Esophagus squamous epithelium (tissue), 5 donors: ENCODE results near the gene WWTR1. TPM values are rescaled to one million over a fixed set of nuclear protein-coding genes. Genes with fewer than 3 reads are reported as not detected.
A peak's percentile ranks its signal among the peaks of the same experiment; 100 is the strongest.

Experiments
- DNase-seq: peaks from one replicate; lab custom pipeline; 2025; lab: John Stamatoyannopoulos, UW
- H3K27ac ChIP-seq, 4 donors: fragments of 200-600 bp; sonication (generic); one replicate each; pipeline ENCODE4 v1.5.1; 2016 to 2019; ENCODE audit warnings: mild to moderate bottlenecking in 1 of 4
- H3K27me3 ChIP-seq, 4 donors: fragments of 200-600 bp; sonication (generic); 1 replicate in 3 of 4; 2 replicates in 1 of 4; pipeline versions ENCODE4 v1.5.1 to v1.6.0; 2017 to 2021; ENCODE audit warnings: antibody characterized with exemption in 1 of 4
- H3K36me3 ChIP-seq, 3 donors: fragments of 200-600 bp; sonication (generic); one replicate each; pipeline ENCODE4 v1.5.1; 2016 to 2019
- H3K4me1 ChIP-seq, 3 donors: fragments of 200-600 bp; sonication (generic); one replicate each; pipeline ENCODE4 v1.5.1; 2017 to 2019
- H3K4me3 ChIP-seq, 4 donors: fragments of 200-600 bp; sonication (generic); 1 replicate in 3 of 4; 2 replicates in 1 of 4; pipeline ENCODE4 v1.5.1; 2016 to 2019; ENCODE audit warnings: mild to moderate bottlenecking in 2 of 4, moderate library complexity in 1 of 4
- H3K9me3 ChIP-seq, 3 donors: fragments of 200-600 bp; sonication (generic); one replicate each; pipeline ENCODE4 v1.5.1; 2016 to 2019
- POLR2A ChIP-seq, 4 donors: fragments of 450-650 bp; IDR thresholded peaks; one replicate each; pipeline ENCODE4 v1.6.1; 2017; ENCODE audit warnings: antibody characterized with exemption in 4 of 4, mild to moderate bottlenecking in 4 of 4, moderate library complexity in 3 of 4
- WGBS, 2 donors: methylation state at CpG; one replicate each; pipeline ENCODE4 v1.1.5; 2018; 5-methylcytosine and 5-hydroxymethylcytosine counted together
- intact Hi-C: fragments of 100-400 bp; cut with DNase I; formaldehyde crosslinking; loops from one replicate; pipeline ENCODE4 v1.15.0; 2022
- total RNA-seq, 4 donors: library from RNA; depleted of rRNA; stranded (reverse); fragments of >200 nt; gene quantifications; one replicate each; pipeline ENCODE4 v1.1.0, GENCODE V29; 2016
- TF ChIP-seq, protein P1 (sequence below), 6 experiments: fragments of 450-650 bp in 4 of 6; fragments of 200-600 bp in 2 of 6; sonication (generic) in 2 of 6; IDR thresholded peaks; one replicate each; pipeline ENCODE4 v1.5.1; 2016 to 2019; ENCODE audit warnings: antibody characterized with exemption in 6 of 6, mild to moderate bottlenecking in 4 of 6, moderate library complexity in 4 of 6
- donor health status: DM: yes; HTN: yes; CAD: no.

WWTR1 gene
- total RNA-seq, 4 donors from 2014 or later: 35.7 to 116 (median 39.6) TPM

DNA sequence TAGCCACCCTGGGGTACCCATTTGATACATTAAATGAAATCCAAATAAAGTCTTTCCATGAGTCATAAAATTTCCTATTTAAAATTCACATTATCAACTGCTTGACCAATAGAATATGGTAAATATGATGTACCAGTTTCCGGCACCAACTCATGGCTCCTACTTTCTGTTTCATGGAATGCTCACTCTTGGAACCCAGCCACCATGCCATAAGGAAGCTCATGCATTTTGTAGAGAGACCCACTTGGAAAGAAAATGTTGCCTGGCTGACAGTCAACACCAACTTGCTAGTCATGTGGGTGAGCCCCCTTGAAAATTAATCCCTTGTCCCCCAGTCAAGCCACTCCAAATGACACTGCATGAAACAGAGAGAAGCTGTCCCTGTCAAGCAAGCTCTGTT lies 57.2 kb downstream of the WWTR1 start:
- intact Hi-C loops: no loop called here
- no peaks in the 10 kb centered on the region for H3K9me3 ChIP-seq
- no peak for TF ChIP-seq POLR2A (IDR thresholded peaks at IDR 0.05)
- TF ChIP-seq, protein P1, sequence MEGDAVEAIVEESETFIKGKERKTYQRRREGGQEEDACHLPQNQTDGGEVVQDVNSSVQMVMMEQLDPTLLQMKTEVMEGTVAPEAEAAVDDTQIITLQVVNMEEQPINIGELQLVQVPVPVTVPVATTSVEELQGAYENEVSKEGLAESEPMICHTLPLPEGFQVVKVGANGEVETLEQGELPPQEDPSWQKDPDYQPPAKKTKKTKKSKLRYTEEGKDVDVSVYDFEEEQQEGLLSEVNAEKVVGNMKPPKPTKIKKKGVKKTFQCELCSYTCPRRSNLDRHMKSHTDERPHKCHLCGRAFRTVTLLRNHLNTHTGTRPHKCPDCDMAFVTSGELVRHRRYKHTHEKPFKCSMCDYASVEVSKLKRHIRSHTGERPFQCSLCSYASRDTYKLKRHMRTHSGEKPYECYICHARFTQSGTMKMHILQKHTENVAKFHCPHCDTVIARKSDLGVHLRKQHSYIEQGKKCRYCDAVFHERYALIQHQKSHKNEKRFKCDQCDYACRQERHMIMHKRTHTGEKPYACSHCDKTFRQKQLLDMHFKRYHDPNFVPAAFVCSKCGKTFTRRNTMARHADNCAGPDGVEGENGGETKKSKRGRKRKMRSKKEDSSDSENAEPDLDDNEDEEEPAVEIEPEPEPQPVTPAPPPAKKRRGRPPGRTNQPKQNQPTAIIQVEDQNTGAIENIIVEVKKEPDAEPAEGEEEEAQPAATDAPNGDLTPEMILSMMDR (IDR thresholded peaks at IDR 0.05): no peak
- peaks cover 10 to 60% (median 25%) of the 10 kb centered on the region in 3 donors for H3K4me1 ChIP-seq
- peaks cover 0 to 5% (median 0%) of the 10 kb centered on the region in 3 donors for H3K36me3 ChIP-seq
- H3K27ac ChIP-seq: no peak overlapping the region
- no peaks in the 10 kb centered on the region for H3K27me3 ChIP-seq
- no peak overlapping the region for H3K4me3 ChIP-seq
- WGBS, 2 donors: 89 to 94% methylated on average over 1 of the region's 1 CpG
- DNase-seq: no peak

DNA sequence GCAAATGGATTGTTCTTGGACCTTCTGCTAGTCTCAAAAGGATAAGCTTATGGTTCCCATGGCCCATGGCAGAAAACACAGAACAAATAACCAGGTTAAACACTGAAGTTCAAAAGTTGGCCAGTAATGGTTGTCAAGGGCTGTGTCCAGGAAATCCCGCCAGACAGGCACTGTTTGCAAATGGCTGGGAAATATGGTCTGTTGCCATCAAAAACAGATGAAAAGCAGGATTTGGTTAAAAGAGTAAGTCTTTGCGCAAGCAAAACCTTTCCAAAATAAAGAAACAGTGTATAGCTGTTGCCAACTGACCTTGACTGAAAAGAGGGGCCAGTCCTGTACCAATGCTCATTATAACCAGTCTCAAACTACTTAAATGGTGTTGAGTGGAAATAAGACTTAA lies 58.6 kb downstream of the WWTR1 start:
- intact Hi-C loops: no loop called here
- TF ChIP-seq POLR2A (IDR thresholded peaks at IDR 0.05): no peak
- TF ChIP-seq, protein P1 (IDR thresholded peaks at IDR 0.05): no peak
- no peaks in the 10 kb centered on the region for H3K36me3 ChIP-seq
- no peak overlapping the region for H3K4me3 ChIP-seq
- H3K27ac ChIP-seq: no peak overlapping the region
- 83 to 86% methylated on average over 2 of the region's 2 CpGs for WGBS, 2 donors
- no peak for DNase-seq
- H3K9me3 ChIP-seq: no peaks in the 10 kb centered on the region
- H3K27me3 ChIP-seq: no peaks in the 10 kb centered on the region
- H3K4me1 ChIP-seq: peaks cover 10 to 51% (median 24%) of the 10 kb centered on the region in 3 donors

DNA sequence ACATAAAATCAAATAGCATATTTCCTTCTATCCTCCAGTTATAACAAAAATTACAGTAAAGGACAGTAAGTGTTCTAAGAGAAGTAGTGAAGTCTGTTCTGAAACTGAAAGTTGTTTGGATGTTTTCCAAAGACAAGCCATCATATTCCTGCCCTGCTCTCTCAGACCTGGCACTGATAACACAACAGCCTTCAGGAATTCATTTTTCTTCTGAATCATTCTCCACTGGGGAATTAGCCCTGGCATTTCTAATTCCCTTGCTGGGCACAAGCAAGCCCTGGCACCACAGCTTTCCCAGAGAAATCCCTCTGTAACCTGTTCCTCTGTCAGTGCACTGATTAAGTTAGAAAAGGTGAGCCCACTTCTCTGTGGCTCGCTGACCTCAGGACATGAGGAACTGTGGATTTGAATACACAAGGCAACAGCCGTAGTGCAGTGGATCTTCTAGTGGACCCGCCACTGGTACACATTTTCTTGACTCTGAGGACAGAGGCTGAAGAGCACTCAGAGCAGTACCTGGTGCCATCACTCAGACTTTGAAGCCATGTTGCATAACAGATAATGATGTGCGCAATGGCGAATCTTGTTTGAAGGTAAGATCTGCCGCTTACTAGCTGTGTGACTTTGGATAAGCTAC lies 61.6 kb downstream of the WWTR1 start:
- intact Hi-C loops: no loop called here
- H3K4me3 ChIP-seq: no peak overlapping the region
- TF ChIP-seq, protein P1 (IDR thresholded peaks at IDR 0.05): no peak
- no peak for TF ChIP-seq POLR2A (IDR thresholded peaks at IDR 0.05)
- H3K9me3 ChIP-seq: no peaks in the 10 kb centered on the region
- peaks cover 10 to 45% (median 16%) of the 10 kb centered on the region in 3 donors for H3K4me1 ChIP-seq
- H3K27ac ChIP-seq: peak overlapping the region; percentile 4 to 47 (median 42)
- no peaks in the 10 kb centered on the region for H3K36me3 ChIP-seq
- WGBS, 2 donors: 39 to 75% methylated on average over 6 of the region's 6 CpGs
- DNase-seq: no peak
- H3K27me3 ChIP-seq: no peaks in the 10 kb centered on the region

DNA sequence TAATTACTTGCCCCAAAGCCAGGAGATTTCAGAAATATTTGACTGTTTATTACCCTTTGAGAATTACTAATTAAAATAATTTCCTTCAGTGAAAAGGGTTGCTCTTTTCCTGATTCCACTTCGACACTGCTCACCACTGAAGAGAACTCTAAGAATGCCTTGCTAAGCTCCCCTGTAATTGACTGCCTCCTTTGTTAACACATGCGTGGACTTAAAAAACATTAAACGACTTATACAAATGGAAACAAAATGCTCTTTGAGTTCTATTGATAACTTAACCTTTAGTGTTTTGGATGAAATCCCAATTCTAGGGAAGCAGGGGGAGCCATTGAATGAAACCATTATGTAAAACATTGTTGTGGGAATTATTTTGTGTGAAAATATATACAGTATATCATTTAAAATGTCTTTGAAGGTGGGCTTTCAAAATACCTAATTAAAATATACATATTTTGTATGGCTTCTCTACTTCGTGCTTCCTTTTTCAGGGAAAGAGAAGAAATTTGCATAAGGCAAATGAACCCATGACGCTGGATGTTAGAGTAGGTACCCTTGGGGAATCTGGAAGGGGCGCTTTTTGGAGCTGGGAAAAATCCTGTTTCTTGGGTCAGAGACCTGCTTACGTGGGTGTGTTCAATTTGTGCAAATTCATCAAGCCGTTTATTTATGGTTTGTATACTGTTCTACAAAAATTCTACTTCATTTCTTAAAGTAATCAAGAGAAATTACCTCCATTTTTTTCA lies 64.2 kb downstream of the WWTR1 start:
- 76 to 79% methylated on average over 8 of the region's 8 CpGs for WGBS, 2 donors
- DNase-seq: no peak
- intact Hi-C loops: no loop called here
- no peak for TF ChIP-seq POLR2A (IDR thresholded peaks at IDR 0.05)
- TF ChIP-seq, protein P1 (IDR thresholded peaks at IDR 0.05): no peak
- Histone ChIP-seq H3K27ac (peak overlapping the region in 1 of 4 donors; percentile 19), H3K36me3 (no peaks in the 10 kb centered on the region), H3K27me3 (no peaks in the 10 kb centered on the region), H3K4me3 (no peak overlapping the region), H3K9me3 (no peaks in the 10 kb centered on the region), H3K4me1 (peaks cover 10 to 56% (median 27%) of the 10 kb centered on the region in 3 donors)

DNA sequence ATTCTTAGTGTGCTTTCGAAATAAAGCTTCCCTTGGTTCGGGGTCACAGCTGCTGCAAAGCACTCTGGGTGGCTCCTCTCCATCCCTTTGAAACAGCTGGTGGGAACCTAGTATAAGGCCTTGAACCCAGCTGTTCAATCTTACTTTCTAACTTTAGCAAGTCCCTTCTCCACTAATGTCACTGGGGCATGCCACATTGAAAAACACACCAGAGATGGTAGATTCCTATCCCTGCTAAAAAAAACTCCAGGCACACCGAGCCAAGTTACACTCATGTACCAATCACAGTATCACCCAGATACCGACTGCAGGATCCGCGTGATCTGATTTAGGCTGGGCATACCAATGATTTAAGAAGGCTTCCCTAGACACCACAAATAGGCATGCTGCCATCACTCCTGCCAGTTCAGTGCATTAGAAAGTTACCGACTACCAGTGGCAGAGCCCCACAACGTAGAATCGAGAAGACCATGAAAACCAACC lies 65.0 kb downstream of the WWTR1 start:
- peak overlapping the region in 2 of 4 donors; percentile 26 to 42 for H3K27ac ChIP-seq

More for the DNA sequence above, 65.0 kb downstream of the WWTR1 start:
- Histone ChIP-seq H3K27me3 (no peaks in the 10 kb centered on the region), H3K4me3 (no peak overlapping the region), H3K9me3 (no peaks in the 10 kb centered on the region), H3K36me3 (no peaks in the 10 kb centered on the region), H3K4me1 (peaks cover 10 to 64% (median 33%) of the 10 kb centered on the region in 3 donors)
- DNase-seq: no peak
- WGBS, 2 donors: 81 to 84% methylated on average over 9 of the region's 9 CpGs
- no peak for TF ChIP-seq POLR2A (IDR thresholded peaks at IDR 0.05)
- TF ChIP-seq, protein P1 (IDR thresholded peaks at IDR 0.05): no peak
- intact Hi-C loops: no loop called here
